GM18505 (cell line): Measurements from ENCODE around the gene C16orf96.

ENCODE experiments used
- ATAC-seq: cut with Tn5 transposase; IDR thresholded peaks from one replicate; pipeline ENCODE4 v1.9.1; 2021; ENCODE audit not compliant: unreplicated experiment
- POLR2A ChIP-seq: IDR thresholded peaks from 4 replicates; pipeline ENCODE4 v1.6.1; 2011; ENCODE audit warnings: borderline replicate concordance; ENCODE audit not compliant: insufficient read depth, insufficient read length; ENCODE audit errors: extremely low read depth

Gene C16orf96

DNA sequence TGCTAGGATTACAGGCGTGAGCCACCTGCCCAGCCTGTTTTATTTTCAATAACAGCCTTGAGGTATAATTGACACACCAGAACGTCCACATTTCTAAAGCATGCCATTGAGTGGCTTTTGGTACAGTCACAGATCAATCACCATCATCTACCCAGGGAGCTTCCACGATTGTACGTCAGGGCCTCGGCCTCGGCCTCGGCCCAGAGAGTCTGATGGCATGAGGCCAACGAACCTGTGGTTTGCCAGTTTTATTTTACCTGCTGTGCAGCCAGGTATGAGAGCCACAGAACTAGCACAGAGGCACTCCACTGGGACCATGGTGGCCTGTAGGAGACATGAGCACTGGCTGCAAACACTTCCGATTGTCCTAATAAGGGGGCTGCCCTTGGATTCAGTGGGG, 50.2 kb downstream of the C16orf96 start:
- no peak for ATAC-seq
- no peak for TF ChIP-seq POLR2A

DNA sequence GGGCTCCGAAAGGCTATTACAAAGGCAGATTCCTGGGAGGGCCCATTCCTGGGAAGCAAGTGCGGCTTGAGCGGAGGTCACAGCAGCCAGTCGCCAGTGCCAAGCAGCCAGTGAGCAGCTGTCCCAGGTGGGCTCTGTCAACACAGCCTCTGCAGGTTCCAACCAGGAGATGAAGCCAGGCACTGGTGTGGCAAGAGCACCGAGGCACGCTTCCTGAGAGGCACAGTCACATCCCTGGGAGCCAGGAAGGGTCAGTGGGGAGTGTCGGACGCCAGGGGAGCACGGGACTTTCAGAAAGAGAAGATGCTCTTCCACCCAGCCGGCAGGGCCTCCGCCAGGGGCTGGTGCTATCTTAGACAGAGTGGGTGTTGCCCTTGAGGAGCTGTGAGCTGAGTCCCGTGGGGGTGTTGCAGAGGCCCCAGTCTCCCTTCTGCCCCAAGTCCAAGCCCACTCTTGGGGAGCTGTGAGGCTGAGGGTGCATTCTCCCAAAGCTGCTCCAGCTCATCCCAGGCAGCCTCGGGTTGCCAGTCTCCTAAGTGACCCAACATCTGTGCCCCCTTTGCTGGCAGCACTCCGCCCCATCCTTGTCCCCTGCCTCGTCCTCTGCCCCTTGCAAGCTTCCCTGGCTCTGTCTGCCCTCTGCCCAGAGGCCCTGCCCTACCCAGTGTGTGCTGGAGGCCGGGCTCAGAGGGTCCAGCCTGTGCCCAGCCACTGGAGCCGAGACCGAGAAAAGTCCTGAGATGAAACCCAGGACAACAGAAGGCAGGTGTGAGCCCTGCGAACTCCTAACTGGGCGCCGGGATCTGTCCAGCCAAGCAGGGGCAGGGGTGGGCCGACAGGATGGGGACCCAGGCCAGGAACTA, 51.9 kb downstream of the C16orf96 start:
- no peak for ATAC-seq
- TF ChIP-seq POLR2A: no peak

DNA sequence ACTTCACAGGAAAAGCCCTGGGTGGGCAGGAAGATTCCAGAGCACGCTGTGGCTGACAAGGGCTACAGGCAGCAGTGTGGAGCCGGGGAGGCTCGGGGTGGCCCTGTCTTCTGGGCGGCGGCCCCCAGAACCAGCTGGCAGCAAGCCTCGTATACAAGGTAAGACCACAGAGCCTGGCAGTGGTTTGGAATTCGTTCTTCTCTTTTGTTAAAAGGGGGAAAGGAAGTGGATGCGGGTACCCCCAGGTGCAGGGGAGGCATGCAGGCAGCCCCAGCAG, 52.5 kb downstream of the C16orf96 start:
- TF ChIP-seq POLR2A: no peak
- ATAC-seq: no peak

DNA sequence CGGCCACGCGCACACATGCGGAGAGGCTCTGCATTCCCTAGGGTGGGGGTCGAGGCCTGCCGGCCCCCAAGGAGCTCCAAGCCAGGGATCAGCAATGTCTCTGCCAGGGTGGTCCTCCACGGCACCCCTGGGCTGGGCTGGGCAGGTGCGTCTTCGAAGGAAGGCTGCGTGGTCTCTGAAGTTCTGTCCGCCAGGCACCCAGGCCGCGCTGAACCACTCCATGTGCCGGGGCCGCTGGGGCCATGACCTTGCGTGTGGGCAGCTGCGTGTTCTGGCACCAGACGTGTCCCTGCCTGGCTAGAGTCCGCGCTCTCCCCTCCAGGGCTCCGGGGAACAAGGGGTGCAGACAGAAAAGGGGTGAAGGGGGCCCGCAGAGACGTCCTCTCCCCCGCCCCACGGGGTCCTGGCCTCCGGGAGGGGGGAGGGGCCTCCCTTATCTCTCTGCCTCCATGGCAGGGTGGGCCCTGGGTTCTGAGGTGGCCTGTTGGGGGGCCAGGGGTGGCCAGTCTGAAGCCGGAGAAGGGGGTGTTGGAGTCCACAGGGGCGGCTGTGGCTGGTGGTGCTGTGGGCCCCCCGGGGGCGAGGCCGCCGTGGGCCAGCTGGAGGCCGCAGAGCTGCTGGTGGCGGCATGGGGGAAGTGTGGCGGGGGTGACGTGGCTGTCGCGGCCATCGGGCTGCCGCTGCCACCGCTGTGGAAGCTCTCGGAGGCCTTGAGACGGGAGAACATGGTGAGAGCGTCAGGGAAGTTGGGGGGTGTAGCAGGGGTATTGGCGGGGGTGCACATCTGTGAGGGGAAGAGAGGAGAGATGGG, 53.3 kb downstream of the C16orf96 start:
- no peak for TF ChIP-seq POLR2A
- ATAC-seq: no peak

DNA sequence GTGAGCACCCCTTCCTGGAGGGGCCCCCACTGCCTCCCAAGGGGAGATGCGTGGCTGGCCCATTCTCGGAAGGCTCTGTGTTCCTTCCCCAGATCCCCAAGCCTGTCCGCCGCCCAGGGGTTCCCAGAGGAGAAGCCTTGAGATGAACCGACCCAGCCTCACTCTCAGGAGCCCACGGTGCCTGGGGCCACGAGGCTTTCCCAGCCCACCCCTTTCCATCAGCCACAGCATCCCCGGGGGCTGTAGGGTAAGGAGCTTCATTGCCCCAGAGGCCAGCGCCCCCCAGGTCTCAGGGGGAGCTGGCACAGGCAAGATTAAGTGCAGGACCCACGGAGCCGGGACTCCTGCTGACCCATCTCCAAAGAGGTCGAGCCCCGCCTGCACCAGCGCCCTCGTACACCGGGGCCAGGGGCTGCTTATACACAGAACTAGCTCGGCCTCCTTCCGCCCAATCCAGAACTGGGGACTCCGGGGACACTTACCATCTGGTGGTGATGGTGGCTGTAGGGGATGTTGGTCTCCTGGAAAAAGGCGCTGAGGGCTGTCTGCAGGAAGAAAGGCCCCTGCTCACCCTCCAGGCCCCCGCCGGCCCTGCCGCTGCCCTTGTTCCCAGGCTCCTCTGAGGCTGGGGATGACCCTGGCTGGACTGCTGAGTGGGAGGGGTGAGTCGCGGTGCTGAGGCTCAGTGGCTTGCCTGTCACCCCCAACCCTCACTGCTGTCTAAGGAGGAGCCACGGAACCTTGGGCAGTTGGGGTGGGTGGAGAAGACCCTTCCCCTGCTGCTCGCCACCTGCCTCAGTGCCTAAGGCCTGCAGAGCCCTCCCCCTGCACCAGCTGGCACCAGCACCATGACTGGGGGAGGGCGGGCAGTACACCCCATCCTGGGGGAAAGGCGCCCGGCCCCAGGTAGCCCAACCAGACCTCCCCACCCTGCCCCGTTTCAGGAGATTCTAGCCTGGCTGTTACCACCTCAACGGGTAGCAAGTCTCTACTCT, 54.2 kb downstream of the C16orf96 start:
- TF ChIP-seq POLR2A: no peak
- ATAC-seq: no peak

DNA sequence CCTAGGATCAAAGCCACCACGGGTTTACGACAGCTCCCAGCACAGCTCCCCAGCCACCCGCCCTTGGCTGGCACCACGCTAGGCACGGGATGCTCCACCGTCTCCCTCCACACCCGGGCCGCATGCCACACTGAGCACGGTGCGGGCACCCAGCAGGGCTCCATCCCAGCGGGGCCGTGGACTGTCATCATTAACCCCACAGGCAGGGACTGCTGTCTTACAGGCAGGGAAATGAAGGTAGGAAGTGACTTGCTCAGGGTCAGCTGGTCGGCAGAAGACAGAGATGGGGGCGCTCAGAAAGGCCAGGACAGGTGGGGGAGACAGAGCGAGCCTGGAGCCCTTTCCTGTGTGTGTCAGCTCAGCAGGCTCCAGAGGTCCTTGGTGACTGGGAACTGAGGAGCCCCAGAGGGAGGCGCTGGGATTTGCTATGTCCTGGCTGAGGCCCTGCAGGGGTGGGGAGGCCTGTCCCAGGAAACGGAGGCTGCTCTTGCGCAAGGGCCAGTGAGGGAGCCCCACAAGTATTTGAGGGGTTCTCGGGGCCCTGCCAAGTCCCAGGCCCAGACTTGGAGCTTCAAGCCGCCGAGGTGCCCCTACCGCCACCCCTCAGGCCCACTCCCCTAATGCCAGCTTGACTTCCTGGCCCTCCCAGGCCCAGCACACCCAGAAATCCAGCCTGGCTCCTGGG, 55.3 kb downstream of the C16orf96 start:
- no peak for TF ChIP-seq POLR2A
- ATAC-seq: no peak

DNA sequence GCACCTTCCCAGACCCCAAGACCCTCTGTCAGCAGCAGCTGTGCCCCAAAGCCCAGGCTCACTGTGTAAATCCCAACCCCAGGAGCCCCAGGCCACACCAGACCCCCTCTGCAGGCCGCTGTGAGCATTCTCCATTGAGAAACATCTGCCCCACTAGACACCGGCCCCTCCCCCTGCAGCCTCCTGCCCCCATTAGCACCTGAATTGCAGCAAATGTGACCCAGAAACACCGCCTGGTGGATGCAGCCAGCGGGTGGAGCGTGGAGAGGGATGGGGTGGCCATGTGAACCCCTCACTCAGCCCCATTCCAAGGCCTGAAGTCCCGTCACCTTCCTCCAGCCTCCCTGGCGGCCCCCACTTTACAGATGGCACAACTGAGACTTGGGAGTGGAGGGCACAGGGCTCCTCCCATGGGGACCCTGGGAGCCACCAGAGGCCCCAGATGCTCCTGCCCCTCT, 56.4 kb downstream of the C16orf96 start:
- TF ChIP-seq POLR2A: no peak
- ATAC-seq: no peak

DNA sequence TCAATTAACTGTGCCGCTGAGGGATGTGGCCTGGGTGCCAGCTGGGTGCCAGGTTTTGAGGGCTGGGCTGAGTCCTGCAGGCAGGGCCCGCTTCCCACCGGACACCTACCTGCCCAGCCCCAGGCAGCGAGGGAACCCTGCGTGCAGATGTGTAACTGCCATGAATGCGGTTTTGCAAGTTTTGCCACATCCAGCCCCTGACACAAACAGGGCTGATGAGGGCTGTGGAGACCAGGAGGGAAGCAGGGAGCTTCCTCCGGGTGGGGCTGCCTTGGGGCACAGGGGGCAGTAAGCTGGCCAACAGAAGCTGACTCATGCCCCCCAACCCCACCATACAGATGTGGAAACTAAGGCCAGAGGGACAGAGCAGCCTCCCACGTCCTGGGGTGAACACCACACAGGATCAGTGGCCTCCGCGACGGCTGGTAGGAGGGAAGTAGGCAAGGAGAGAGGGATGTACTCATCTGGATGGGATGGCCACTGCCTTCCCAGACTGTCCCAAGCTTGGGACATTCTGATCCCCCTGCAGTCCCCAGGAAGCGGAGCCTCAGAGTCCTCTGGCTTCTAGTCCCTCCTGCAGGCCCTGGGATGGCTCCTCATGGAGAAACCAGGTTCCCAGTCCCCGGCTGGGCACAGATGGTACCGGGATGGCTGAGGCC, 57.0 kb downstream of the C16orf96 start:
- ATAC-seq: no peak
- TF ChIP-seq POLR2A: no peak

DNA sequence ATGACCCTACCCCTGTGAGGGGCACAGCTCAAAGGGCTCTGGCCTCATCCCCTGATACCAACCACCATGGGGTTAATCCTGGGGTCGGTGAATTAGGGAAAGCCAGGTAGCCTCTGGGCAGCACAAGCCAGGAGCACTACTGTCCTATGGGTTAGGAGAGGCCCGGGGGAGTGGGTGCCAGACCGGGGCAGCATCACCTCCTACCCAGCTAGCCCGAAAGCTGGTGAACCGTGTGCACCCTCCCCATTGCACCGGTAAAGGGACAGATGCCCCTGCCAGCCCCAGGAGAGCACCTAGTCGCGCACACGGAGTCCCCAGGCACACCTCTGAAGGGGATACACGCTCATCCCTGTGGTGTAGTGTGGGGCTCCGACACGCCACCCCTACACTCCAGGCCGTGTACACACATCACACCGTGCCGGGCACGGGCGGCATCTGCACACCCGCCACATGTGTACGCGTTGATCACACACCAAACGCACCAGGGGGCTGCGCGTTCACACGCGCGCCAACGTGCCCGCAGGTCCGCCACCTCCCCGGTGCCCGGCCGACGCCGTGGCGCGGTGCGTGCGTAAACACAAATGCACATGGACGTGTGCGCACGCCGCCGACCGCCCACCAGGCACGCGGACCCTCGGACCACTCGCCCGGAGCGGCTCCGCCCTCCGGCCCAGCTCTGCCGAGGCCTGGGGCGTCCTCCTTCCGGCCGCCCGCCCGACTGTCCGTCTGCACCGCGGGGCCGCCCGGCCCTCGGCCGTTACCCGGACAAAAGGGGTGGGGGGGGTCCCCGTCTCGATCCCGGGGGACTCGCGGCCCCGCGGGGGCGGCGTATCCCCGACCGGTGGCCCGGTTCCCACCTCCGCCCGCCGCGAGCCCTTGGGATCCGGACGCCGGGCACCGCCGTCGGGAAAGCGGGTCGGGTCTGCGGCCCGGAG, 57.8 kb downstream of the C16orf96 start:
- no peak for ATAC-seq
- no peak for TF ChIP-seq POLR2A

DNA sequence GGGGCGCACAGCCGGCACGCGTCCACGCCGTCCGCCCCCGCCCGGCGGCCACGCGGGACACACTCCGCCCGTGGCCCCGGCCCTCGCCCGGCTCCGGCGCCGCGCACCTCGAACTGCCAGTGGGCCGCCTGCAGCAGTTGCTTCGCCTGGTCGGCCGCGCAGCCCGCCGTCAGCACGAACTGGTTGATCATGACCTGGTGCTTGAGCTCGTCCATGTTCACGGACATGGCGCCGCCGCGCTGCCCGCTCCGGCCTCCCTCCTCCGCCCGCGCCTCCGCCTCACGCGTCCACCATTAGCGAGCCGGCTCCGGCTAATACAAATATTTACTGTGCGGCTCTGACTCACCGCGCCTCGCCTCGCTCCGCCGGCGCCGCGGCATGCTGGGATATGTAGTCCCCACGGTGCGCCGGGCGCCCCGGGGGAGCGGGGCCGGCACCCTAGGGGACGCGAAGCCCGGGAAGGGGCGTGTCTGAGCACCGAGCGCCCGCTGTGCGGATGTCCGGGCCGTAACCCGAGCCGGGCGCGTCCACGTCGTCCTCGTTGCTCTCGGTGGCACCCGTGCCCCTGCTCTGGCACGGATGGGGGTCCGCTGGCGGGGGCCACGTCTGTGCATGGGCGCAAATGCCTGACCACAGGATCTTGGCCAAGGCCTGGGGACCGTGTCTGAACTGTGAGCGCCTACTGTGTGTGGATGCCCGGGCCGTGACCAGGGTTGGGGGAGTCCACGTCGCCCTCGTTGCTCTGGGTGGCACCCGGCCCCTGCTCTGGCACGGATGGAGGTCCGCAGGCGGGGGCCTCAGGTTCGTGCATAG, 58.6 kb downstream of the C16orf96 start, which contains the start of gene UBALD1:
Gene UBALD1 (minus strand): TSS at position 318 of the 813 bp plus-strand sequence. CDS start 91 bp downstream, at position 227.
- ATAC-seq: peak; percentile 54
- peak; percentile 86 for TF ChIP-seq POLR2A
